NCI-H69 (cell line): ENCODE results near the gene MS4A13.
"Not testable (repeated sequence)": the region's sequence is repeated elsewhere in the genome, so short reads cannot be mapped to it uniquely, and the experiment has no call there.

ENCODE experiments used
- DNase-seq: peaks from one replicate; lab custom pipeline; 2025; lab: John Stamatoyannopoulos, UW

MS4A13 gene

GRCh38 chr11:60515144-60515855, at the start of gene MS4A13:
Gene MS4A13 (plus strand): TSS chr11:60515392. CDS start chr11:60518084, 2,692 bp downstream.
- no peak for DNase-seq

GRCh38 chr11:60468829-60469228, 46.4 kb upstream of the MS4A13 start:
- no peak for DNase-seq

- no peak for DNase-seq
These were observed 45.5 kb upstream of the MS4A13 start for GRCh38 chr11:60469723-60470122.

GRCh38 chr11:60477035-60477445, 38.2 kb upstream of the MS4A13 start:
- DNase-seq = no peak

- DNase-seq = no peak
These were observed 32.8 kb upstream of the MS4A13 start for GRCh38 chr11:60482361-60482760.

GRCh38 chr11:60485987-60486386, 29.2 kb upstream of the MS4A13 start:
- no peak for DNase-seq

GRCh38 chr11:60492488-60493009, 22.6 kb upstream of the MS4A13 start, which contains the start of gene MS4A12:
Gene MS4A12 (plus strand): TSS chr11:60492778. CDS start chr11:60497319, 4,541 bp downstream.
- no peak for DNase-seq

- DNase-seq = no peak
These were observed 21.7 kb upstream of the MS4A13 start for GRCh38 chr11:60493454-60493853.

- no peak for DNase-seq
These were observed 16.8 kb upstream of the MS4A13 start for GRCh38 chr11:60498399-60498798.

- DNase-seq = no peak
These were observed 16.3 kb upstream of the MS4A13 start for GRCh38 chr11:60498853-60499252.

- no peak for DNase-seq
These were observed 14.8 kb upstream of the MS4A13 start for GRCh38 chr11:60500276-60500910.

GRCh38 chr11:60502221-60502775, 12.9 kb upstream of the MS4A13 start:
- no peak for DNase-seq

- DNase-seq = no peak
These were observed 10.8 kb upstream of the MS4A13 start for GRCh38 chr11:60504219-60504905.

- not testable (repeated sequence) for DNase-seq
These were observed 5.6 kb upstream of the MS4A13 start for GRCh38 chr11:60509609-60510008.

GRCh38 chr11:60510209-60510608, 5.0 kb upstream of the MS4A13 start:
- not testable (repeated sequence) for DNase-seq

- no peak for DNase-seq
These were observed 3.8 kb upstream of the MS4A13 start for GRCh38 chr11:60511393-60511792.

- DNase-seq = no peak
These were observed 2.5 kb upstream of the MS4A13 start for GRCh38 chr11:60512651-60513225.

- DNase-seq = no peak
These were observed 1.4 kb upstream of the MS4A13 start for GRCh38 chr11:60513496-60514460.

GRCh38 chr11:60528465-60528864, 13.3 kb downstream of the MS4A13 start:
- no peak for DNase-seq

GRCh38 chr11:60528934-60529333, 13.7 kb downstream of the MS4A13 start:
- DNase-seq = no peak
